IPS-NIHi11 (cell line): ENCODE data around the gene ZNF784.
A peak's percentile ranks its signal among the peaks of the same experiment; 100 is the strongest.

ENCODE experiments used
- DNase-seq: peaks from one replicate; pipeline ENCODE4 v3.0.0; 2012; ENCODE audit warnings: mixed read lengths, low spot score

ZNF784 gene

DNA sequence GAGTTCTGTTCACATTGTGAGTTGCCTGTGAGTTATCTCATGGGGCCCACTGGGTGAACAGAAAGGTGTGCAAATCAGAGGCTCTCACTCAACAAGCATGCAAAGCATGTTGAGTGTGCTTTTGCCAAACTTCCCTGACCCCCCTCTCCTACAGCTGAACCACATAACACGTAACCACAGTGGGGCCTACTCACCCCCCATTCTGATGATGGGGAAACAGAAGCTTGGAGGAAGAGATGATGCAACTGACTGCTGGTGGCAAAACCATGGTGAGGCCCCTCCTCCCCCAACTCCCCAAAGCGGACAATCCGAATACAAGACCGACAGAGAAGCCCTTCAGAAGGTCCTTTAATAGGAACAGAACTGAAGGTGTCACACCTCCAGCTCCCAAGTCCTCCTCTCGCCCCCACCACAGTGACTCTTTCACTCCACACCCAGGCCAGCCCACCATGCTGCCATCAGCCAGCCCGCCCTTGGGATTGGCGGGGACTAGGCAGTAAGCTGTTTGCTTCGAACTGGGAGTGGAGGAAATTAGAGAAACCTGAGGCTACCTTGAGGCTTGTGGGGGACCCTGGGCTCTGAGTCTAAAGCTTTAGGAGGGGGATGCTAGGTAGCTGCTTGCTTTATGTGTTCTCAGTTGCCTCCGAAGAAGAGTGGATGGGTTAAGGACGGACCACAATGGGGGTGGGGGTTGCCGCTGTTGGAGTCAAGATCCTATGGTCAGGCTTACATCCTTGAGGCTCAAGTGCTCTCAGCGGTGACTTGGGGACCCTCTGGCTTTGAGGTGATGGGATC is 3.8 kb downstream of the ZNF784 start:
- DNase-seq = no peak

- DNase-seq = no peak
These were observed 5.1 kb downstream of the ZNF784 start for GRCh38 chr19:55619286-55619685.

GRCh38 chr19:55618426-55618825 is 5.9 kb downstream of the ZNF784 start:
- DNase-seq = no peak

DNA sequence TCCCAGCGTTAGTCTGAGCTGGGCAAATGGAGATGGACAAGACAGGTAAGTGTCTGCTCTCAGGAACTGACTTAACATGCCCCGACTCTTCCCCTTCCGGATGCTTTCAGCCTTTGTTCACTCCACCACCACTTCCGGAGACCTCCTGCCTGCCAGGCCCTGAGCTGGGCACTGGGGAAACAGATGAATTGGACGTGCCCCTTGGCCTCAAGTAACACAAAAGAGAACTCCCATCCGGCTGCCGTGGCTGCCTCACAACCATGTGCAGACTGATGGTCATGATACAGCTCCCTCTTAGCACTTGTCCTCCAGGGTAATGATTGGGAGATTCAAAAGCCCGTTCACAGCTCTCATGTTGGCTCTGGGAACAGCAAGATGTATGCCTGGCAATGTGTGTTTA is 6.9 kb downstream of the ZNF784 start:
- no peak for DNase-seq

GRCh38 chr19:55616395-55616875 is 7.9 kb downstream of the ZNF784 start:
- peak; percentile 11 for DNase-seq

DNA sequence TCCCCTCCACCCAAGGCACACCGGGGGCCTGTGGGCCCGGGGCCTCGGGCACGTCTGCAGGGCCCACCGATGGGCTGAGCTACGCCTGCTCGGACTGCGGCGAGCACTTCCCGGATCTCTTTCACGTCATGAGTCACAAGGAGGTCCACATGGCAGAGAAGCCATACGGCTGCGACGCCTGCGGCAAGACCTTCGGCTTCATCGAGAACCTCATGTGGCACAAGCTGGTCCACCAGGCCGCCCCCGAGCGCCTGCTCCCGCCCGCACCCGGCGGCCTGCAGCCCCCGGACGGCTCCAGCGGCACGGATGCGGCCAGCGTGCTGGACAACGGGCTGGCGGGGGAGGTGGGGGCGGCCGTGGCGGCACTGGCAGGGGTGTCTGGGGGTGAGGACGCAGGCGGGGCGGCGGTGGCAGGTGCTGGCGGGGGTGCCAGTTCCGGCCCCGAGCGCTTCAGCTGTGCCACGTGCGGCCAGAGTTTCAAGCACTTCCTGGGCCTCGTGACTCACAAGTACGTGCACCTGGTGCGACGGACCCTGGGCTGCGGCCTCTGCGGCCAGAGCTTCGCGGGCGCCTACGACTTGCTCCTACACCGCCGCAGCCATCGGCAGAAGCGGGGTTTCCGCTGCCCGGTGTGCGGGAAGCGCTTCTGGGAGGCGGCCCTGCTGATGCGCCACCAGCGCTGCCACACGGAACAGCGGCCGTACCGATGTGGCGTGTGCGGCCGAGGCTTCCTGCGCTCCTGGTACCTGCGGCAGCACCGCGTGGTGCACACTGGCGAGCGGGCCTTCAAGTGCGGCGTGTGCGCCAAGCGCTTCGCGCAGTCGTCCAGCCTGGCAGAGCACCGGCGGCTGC is 8.6 kb downstream of the ZNF784 start:
- DNase-seq = peak; percentile 11

DNA sequence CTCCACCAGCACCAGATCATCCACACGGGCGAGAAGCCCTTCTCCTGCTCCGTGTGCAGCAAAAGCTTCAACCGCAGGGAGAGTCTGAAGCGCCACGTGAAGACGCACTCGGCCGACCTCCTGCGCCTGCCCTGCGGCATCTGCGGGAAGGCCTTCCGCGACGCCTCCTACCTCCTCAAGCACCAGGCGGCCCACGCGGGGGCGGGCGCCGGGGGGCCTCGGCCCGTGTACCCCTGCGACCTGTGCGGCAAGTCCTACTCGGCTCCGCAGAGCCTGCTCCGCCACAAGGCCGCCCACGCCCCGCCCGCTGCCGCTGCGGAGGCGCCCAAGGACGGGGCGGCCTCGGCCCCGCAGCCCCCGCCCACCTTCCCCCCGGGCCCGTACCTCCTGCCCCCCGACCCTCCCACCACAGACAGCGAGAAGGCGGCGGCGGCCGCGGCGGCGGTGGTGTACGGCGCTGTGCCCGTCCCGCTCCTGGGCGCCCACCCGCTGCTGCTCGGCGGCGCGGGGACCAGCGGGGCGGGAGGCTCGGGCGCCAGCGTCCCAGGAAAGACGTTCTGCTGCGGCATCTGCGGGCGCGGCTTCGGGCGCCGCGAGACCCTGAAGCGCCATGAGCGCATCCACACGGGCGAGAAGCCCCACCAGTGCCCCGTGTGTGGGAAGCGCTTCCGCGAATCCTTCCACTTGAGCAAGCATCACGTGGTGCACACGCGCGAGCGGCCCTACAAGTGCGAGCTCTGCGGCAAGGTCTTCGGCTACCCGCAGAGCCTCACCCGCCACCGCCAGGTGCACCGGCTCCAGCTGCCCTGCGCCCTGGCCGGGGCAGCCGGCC is 9.4 kb downstream of the ZNF784 start:
- DNase-seq = peak; percentile 21

GRCh38 chr19:55613930-55614710 is 10.2 kb downstream of the ZNF784 start:
- DNase-seq = peak; percentile 21

DNA sequence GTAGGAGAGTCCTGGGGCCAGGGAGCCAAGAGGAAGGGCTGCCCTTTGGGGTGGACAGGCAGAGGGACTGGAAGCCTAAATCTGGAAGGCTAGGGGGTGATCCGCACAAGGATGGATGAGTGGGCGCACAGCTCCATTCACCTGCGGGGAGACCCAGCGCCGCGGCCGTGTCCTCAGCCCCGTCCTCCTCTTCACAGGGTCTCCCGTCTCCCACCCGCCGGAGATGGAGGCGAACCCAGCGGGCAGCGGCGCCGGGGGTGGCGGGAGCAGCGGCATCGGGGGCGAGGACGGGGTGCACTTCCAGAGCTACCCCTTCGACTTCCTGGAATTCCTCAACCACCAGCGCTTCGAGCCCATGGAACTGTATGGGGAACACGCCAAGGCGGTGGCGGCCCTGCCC is 11.0 kb downstream of the ZNF784 start:
- DNase-seq = no peak

- no peak for DNase-seq
These were observed 12.3 kb downstream of the ZNF784 start for GRCh38 chr19:55611983-55612645.

DNA sequence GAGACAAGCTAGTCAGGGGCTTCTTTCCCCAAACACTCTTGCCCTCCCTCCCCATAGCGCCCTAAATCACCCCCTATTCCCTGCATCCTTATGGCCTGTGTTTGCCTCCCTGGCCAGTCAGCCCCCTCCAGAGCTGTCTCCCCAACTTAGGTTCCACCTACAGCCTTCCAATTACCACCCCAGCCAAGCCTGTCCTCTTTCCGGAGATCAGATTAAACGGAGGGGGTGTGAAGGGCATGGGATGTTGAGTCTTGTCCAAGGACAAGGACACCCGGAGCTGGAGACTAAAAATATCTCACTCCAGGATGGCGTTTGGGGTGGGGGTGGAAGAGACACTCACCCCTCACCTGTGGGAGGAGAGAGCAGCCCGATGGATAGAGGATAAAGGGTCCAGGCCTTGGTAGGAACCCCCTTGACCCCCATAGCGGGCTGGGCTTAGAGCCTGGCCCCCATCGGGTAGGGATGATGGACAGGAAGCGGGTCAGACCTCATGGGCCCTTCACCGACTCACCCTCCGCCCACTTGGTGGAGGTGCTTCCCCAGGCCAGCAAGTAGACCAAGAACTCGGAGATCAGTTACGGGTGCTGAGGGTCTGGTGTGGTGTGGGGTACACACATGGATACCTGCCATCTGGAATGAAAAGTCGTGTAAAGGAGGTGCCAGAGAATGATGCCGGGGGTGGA is 12.9 kb downstream of the ZNF784 start:
- no peak for DNase-seq

- no peak for DNase-seq
These were observed 15.0 kb downstream of the ZNF784 start for GRCh38 chr19:55609326-55609725.

GRCh38 chr19:55606817-55607216 is 17.5 kb downstream of the ZNF784 start:
- no peak for DNase-seq

GRCh38 chr19:55606471-55606787 is 17.9 kb downstream of the ZNF784 start:
- DNase-seq = no peak

- DNase-seq = peak; percentile 81
These were observed 18.5 kb downstream of the ZNF784 start, which contains the start of gene ZNF865 for GRCh38 chr19:55605637-55606470. Gene ZNF865 (plus strand): TSS chr19:55605647. CDS start chr19:55613619, 7,972 bp downstream.

DNA sequence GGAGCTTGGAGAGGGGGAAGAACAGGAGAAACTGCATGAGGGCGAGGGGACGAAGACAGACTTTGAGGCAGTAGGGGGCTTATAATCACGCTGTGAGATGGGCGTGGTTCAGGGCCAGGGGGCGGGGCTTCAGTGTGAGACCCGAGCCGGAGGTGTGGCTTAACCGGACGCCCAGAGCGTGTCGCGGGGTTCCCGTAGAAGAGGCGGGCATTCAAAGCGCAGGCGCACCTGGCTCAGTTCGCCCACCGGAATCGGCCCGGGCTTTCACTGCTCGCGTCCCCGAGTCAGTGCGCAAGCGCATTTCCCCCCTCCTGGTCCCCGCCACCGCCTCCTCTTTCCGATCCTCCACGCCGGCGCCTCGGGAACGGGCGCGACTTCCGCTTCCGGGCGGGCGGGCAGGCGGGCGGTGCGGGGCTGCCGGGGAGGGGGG is 19.1 kb downstream of the ZNF784 start:
- DNase-seq = peak; percentile 87

DNA sequence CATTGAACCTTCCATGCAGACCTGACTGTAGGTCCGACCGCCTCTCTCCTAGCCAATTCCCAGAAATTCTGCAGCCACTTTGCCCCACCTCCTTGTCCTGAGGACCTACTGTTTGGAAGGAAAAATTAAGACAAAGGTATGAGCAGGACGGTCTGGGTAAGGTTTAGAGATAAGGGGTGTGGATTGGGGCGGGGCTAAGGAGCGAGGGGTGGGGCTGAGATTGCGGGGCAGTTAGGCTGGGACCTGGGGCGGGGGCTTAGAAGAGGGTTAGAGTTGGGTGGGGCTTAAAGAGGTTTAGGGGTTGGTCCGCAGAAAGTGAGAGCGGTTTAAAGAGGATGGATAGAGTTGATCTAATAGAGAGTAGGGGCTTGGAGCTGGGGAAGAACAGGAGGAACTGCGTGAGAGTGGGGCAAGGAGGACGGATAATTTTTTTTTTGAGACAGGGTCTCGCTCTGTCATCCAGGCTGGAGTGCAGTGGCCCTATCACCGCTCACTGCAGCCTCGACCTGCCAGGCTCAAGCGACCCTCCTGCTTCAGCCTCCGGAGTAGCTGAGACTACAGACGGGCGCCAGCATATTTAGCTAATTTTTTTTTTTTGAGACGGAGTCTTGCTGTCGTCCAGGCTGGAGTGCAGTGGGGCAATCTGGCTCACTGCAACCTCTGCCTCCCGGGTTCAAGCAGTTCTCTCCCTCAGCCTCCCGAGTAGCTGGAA is 20.6 kb downstream of the ZNF784 start:
- DNase-seq = no peak

GRCh38 chr19:55603115-55603514 is 21.3 kb downstream of the ZNF784 start:
- DNase-seq = no peak
